Measurements from ENCODE around the gene PBX4. TPM values are rescaled to one million over a fixed set of nuclear protein-coding genes. Genes with fewer than 3 reads are reported as not detected.
"Not testable (repeated sequence)": the region's sequence is repeated elsewhere in the genome, so short reads cannot be mapped to it uniquely, and the experiment has no call there.

The PBX4 gene
- total RNA-seq, 4 donors from 2014 or later, result 3.7 to 11.8 (median 8.1) TPM

DNA sequence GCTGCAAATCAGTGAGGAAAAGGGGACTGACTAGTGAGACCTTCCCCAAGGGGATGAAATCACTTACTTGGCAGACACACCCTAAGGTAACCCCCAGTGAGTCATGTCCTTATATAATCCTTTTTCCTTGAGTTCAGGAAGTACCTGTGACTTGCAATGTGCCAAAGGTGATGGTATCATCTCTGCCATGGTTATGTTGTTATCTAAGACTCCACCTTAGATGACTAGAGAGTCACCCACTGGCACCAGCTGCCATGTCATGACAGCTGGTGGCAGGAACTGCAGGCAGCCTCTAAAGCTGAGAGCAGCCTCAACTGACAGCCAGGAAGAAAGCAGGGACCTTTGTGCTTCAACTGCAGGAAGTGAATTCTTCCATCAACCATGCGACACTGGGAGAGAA lies 12.5 kb downstream of the PBX4 start:
- peak overlapping the region in 1 of 4 donors; percentile 47 for H3K27ac ChIP-seq
- no peaks in the 10 kb centered on the region for H3K9me3 ChIP-seq
- H3K36me3 ChIP-seq, result no peaks in the 10 kb centered on the region
- H3K4me1 ChIP-seq, result no peaks in the 10 kb centered on the region
- no peak for TF ChIP-seq POLR2A (IDR thresholded peaks at IDR 0.05)
- TF ChIP-seq EP300 (IDR thresholded peaks at IDR 0.05), result no peak
- TF ChIP-seq, protein P1, sequence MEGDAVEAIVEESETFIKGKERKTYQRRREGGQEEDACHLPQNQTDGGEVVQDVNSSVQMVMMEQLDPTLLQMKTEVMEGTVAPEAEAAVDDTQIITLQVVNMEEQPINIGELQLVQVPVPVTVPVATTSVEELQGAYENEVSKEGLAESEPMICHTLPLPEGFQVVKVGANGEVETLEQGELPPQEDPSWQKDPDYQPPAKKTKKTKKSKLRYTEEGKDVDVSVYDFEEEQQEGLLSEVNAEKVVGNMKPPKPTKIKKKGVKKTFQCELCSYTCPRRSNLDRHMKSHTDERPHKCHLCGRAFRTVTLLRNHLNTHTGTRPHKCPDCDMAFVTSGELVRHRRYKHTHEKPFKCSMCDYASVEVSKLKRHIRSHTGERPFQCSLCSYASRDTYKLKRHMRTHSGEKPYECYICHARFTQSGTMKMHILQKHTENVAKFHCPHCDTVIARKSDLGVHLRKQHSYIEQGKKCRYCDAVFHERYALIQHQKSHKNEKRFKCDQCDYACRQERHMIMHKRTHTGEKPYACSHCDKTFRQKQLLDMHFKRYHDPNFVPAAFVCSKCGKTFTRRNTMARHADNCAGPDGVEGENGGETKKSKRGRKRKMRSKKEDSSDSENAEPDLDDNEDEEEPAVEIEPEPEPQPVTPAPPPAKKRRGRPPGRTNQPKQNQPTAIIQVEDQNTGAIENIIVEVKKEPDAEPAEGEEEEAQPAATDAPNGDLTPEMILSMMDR (IDR thresholded peaks at IDR 0.05), result no peak
- no peak overlapping the region for H3K4me3 ChIP-seq
- 85 to 88% methylated on average over 1 of the region's 1 CpG for whole genome bisulfite sequencing, 2 donors
- DNase-seq (ENCODE audit: low spot score in 2 of 2), result no peak
- no peaks in the 10 kb centered on the region for H3K27me3 ChIP-seq

DNA sequence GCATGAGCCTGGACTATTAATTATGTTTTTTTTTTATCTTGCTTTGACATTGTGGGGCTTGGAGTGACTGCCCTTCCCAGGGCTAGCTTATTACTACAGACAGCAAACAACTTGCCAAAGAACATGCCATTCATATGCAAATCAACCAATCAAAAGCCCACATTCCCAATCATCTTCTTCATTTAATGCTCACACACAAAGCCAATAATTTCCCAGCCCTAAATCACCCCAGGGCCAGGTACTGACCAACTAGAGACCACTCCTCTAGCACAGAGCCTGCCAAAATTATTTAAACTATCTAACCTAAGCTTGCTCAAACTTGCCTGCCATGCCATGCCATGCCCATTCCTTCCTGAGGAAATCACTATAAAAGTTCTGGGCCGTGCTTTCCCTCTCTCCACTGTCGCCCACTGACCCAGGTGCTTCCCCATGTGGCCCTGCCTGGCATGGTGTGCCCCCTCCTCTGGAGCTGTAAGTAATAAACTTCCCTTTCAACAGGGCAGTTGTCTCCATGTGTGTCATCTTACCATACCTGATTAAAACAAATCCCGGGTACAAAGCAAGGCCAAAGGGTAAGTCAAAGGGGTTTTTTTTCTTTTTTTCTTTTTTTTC lies 15.7 kb downstream of the PBX4 start:
- no peaks in the 10 kb centered on the region for H3K27me3 ChIP-seq
- no peak overlapping the region for H3K27ac ChIP-seq
- WGBS, 2 donors, result 64 to 77% methylated on average over 3 of the region's 3 CpGs
- TF ChIP-seq EP300 (IDR thresholded peaks at IDR 0.05), result no peak
- TF ChIP-seq POLR2A (IDR thresholded peaks at IDR 0.05), result no peak
- TF ChIP-seq, protein P1 (IDR thresholded peaks at IDR 0.05), result no peak
- H3K9me3 ChIP-seq, result no peaks in the 10 kb centered on the region
- DNase-seq (ENCODE audit: low spot score in 2 of 2), result no peak
- no peak overlapping the region for H3K4me3 ChIP-seq
- no peaks in the 10 kb centered on the region for H3K36me3 ChIP-seq
- no peaks in the 10 kb centered on the region for H3K4me1 ChIP-seq

DNA sequence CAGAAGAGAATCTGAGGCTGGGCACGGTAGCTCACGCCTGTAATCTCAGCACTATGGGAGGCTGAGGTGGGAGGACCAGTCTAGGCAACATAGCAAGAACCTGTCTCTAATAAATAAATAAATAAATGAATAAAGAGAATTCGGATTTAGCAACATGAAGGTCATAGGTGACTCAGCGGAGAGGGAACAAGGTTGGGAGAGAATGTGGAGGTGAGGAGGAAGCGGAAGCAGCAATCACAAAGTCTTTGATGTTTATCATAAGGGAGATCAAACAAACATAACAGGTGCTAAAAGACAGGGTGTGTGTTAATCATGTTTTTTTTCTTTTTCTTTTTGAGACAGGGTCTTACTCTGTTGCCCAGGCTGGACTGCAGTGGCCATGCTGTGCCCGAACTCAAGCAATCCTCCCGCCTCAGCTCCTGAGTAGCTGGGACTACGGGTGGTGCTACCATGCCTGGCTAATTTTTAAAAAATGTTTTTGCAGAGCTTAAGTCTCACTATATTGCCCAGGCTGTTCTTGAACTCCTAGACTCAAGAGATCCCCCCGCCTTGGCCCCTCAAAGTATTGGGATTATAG lies 16.3 kb downstream of the PBX4 start:
- no peak for DNase-seq (ENCODE audit: low spot score in 2 of 2)
- WGBS, 2 donors, result 83 to 86% methylated on average over 9 of the region's 9 CpGs
- TF ChIP-seq, protein P1 (IDR thresholded peaks at IDR 0.05), result no peak
- no peak for TF ChIP-seq EP300 (IDR thresholded peaks at IDR 0.05)
- peaks cover 0 to 4% (median 0%) of the 10 kb centered on the region in 4 donors for H3K4me1 ChIP-seq
- no peaks in the 10 kb centered on the region for H3K36me3 ChIP-seq
- no peaks in the 10 kb centered on the region for H3K9me3 ChIP-seq
- H3K4me3 ChIP-seq, result no peak overlapping the region
- no peak overlapping the region for H3K27ac ChIP-seq
- no peaks in the 10 kb centered on the region for H3K27me3 ChIP-seq

DNA sequence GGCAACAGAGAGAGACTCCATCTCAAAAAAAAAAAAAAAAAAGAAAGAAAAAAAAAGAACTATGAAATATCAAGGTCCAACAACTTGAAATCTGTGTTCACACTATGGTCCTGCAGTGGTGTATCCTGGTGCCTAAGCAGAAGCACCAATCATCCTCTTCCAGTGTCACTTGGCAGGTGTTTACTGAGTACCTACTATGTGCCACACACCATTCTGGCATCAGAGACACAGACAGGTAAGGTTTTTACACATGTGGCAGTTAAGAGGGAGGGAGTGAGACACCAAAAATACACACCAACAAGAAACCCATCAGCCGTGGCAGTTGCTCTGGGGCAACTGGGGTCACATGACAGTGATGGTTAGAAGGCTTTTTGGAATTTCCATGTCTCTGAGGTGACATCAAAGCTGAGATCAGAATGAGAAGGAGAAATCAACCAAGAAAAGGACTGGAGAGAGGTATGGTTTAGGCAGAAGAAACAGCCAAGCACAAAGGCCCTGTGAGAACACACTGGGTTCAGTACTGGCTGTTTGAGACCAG lies 17.6 kb downstream of the PBX4 start:
- no peak overlapping the region for H3K27ac ChIP-seq
- no peaks in the 10 kb centered on the region for H3K27me3 ChIP-seq
- no peak for DNase-seq (ENCODE audit: low spot score in 2 of 2)
- H3K9me3 ChIP-seq, result no peaks in the 10 kb centered on the region
- TF ChIP-seq, protein P1 (IDR thresholded peaks at IDR 0.05), result no peak
- TF ChIP-seq EP300 (IDR thresholded peaks at IDR 0.05), result no peak
- TF ChIP-seq POLR2A (IDR thresholded peaks at IDR 0.05), result no peak
- no peak overlapping the region for H3K4me3 ChIP-seq
- H3K36me3 ChIP-seq, result no peaks in the 10 kb centered on the region
- 68 to 70% methylated on average over 1 of the region's 1 CpG for WGBS, 2 donors
- peaks cover 0 to 4% (median 0%) of the 10 kb centered on the region in 4 donors for H3K4me1 ChIP-seq

DNA sequence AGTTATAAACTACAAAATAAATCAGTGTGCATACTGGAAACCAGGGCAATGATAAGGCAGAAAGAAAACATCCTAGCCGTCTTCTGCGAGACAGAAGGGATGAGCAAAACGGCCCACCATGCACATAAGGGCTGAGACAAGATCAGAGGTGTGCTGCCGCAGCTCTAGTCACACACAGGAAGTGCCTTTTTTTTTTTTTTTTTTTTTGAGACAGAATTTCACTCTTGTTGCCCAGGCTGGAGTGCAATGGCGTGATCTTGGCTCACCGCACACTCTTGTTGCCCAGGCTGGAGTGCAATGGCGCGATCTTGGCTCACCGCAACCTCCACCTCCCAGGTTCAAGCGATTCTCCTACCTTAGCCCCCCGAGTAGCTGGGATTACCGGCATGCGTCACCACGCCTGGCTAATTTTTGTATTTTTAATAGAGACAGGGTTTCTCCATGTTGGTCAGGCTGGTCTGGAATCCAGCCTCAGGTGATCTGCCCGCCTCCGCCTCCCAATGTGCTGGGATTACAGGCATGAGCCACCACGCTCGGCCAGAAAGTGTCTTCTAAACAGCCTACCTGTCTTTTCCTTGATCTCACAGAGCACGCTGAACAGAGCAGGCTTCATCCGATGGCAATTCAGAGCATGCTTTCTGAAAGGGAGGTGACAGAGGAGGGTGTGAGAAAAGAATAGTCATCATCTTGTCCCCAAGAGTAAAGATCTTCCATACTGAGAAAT lies 19.6 kb downstream of the PBX4 start:
- 92 to 94% methylated on average over 20 of the region's 20 CpGs for WGBS, 2 donors
- H3K27me3 ChIP-seq; H3K9me3 ChIP-seq; DNase-seq (ENCODE audit: low spot score in 2 of 2); H3K36me3 ChIP-seq; H3K4me1 ChIP-seq; H3K4me3 ChIP-seq: not testable (repeated sequence)
- H3K27ac ChIP-seq, result peak overlapping the region in 1 of 4 donors; percentile 64

Measured in tibial nerve (tissue), 4 donors.